Adrenal gland (tissue), 12 donors: Measurements from ENCODE around the gene POLL. TPM values are rescaled to one million over a fixed set of nuclear protein-coding genes. Genes with fewer than 3 reads are reported as not detected.

Source experiments
- DNase-seq, 7 donors: peaks; one replicate each; pipeline ENCODE4 v3.0.0-alpha.2; 2019 to 2020
- H3K27ac ChIP-seq, 5 donors: fragments of 200-600 bp; sonication (generic) in 4 of 5; 1 replicate in 3 of 5; 2 replicates in 2 of 5; pipeline versions ENCODE4 v1.5.1 to v1.8.0; 2016 to 2020; ENCODE audit warnings: mild to moderate bottlenecking in 1 of 5
- H3K27me3 ChIP-seq: fragments of 200-600 bp; 2 replicates; pipeline ENCODE4 v1.8.0; 2021
- H3K36me3 ChIP-seq, 2 donors: fragments of 200-600 bp; replicated peaks in 1 of 2; 1 replicate in 1 of 2; 2 replicates in 1 of 2; pipeline versions ENCODE4 v1.5.1 to v1.8.0; 2018 to 2022
- H3K4me1 ChIP-seq, 2 donors: fragments of 200-600 bp; replicated peaks in 1 of 2; 1 replicate in 1 of 2; 2 replicates in 1 of 2; pipeline versions ENCODE4 v1.5.1 to v1.8.0; 2018 to 2021
- H3K4me3 ChIP-seq, 4 donors: fragments of 200-600 bp; sonication (generic) in 3 of 4; one replicate each; pipeline ENCODE4 v1.5.1; 2016 to 2018
- H3K9me3 ChIP-seq, 3 donors: fragments of 200-600 bp; sonication (generic) in 1 of 3; replicated peaks in 1 of 3; 1 replicate in 2 of 3; 2 replicates in 1 of 3; pipeline versions ENCODE4 v1.5.1 to v1.8.0; 2016 to 2021
- POLR2A ChIP-seq, 2 donors: fragments of 450-650 bp; IDR thresholded peaks; one replicate each; pipeline ENCODE4 v1.6.1; 2017; ENCODE audit warnings: antibody characterized with exemption in 2 of 2, mild to moderate bottlenecking in 2 of 2, moderate library complexity in 1 of 2
- WGBS, 4 donors: extraction: QIAGEN DNeasy Blood & Tissue Kit in 2 of 4; methylation state at CpG; one replicate each; pipeline versions ENCODE4 v1.1.5 to v1.1.7; 2013 to 2017; 5-methylcytosine and 5-hydroxymethylcytosine counted together
- intact Hi-C, 2 donors: fragments of 100-400 bp; cut with DNase I; formaldehyde crosslinking; loops; one replicate each; pipeline versions ENCODE4 v1.14.1 to v1.15.0; 2022 to 2023
- polyA plus RNA-seq, 3 donors: library from polyadenylated mRNA; stranded (reverse); fragments of 200-250 nt in 2 of 3; fragments of 350-450 nt in 1 of 3; fragmentation: Illumina TruSeq in 1 of 3; extraction: RNeasy Lipid Tissue Mini Kit (QIAGEN cat#74804) in 1 of 3; gene quantifications; one replicate each; pipeline ENCODE4 v1.2.3, GENCODE V29; 2013 to 2014
- total RNA-seq, 9 donors: library from RNA; depleted of rRNA in 4 of 9; stranded (reverse); fragments of >200 nt in 4 of 9; fragments of 120-200 nt in 1 of 9; fragmentation: NEBNext Ultra II Directional in 1 of 9; extraction: Animal tissue kit (Norgen Biotek cat#: 25700) in 1 of 9; gene quantifications; one replicate each; pipeline versions ENCODE4 v1.1.0 to v1.2.4, GENCODE V29; 2013 to 2023
- TF ChIP-seq, protein P1 (sequence below), 6 experiments: fragments of 450-650 bp in 4 of 6; fragments of 200-600 bp in 2 of 6; sonication (generic) in 1 of 6; IDR thresholded peaks; 1 replicate in 5 of 6; 2 replicates in 1 of 6; pipeline versions ENCODE4 v1.5.1 to v1.8.0; 2016 to 2021; ENCODE audit warnings: antibody characterized with exemption in 6 of 6, mild to moderate bottlenecking in 2 of 6, moderate library complexity in 1 of 6
- donor health status: healthy with polysubstance abuse.
- donor health status: Bipolar disorder and iron deficiency.
- donor health status: DM: yes; HTN: yes; CAD: no.
- donor health status: DM: no; HTN: no; CAD: no.
- donor health status: DM: no; HTN: no; CAD: no.
- donor health status: DM: yes; HTN: yes; CAD: no.

The POLL gene
- total and polyA plus RNA-seq, 12 donors: 10.1 to 83.7 (median 31.5) TPM

DNA sequence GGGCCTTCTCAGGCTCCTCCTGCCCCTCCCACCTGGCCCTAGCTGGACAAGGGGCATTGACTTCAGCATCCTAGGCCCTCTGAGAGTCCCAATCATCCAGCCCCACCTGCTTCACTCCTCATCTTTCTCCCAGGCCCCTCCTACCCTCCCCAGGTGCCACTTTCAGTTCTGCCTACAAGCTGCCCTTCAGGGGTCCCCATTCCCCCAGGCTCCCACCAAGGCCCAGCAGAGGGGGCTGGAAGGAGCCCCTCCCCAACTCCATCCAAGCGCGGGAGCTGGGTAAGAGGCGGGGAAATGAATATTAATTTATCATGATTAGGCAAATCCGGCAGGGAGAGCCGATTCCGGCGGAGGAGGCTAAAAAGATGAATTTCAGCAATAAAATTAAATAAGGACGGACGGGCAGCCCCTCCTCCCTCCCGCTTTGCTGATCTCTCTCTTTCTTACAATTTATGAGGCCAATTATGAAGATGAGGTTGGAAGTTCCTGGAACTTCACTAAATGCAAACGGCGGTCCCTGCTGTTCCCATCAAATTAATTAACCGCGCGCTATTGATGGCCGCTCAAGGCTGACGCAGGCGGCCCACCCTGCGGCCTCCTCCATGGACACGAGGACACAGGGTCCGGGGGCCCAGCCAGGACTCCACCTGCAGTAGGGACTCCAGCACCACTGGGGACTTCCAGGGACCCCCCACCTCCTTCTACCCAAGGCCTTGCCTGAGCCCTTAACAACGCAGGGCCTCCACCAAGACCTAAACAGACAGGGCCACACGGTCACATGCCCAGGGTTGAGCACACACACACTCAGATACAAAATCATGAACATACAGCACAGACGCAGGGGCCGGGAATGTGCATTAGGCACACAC, 13.9 kb downstream of the POLL start:
- 77 to 85% (median 80%) methylated on average over 22 to 25 of the region's 25 CpGs for WGBS, 4 donors
- DNase-seq: no peak
- H3K9me3 ChIP-seq: peaks cover 0 to 8% (median 0%) of the 10 kb centered on the region in 3 donors
- peaks cover 12 to 14% of the 10 kb centered on the region in 2 donors for H3K4me1 ChIP-seq
- H3K27me3 ChIP-seq: no peaks in the 10 kb centered on the region
- no peak overlapping the region for H3K4me3 ChIP-seq
- H3K27ac ChIP-seq: no peak overlapping the region
- intact Hi-C loops: loop anchor here in 1 of 2 donors (10.0 kb wide), 1 partner anchor 99 kb away; no protein-coding TSS in a partner anchor
- TF ChIP-seq, protein P1, sequence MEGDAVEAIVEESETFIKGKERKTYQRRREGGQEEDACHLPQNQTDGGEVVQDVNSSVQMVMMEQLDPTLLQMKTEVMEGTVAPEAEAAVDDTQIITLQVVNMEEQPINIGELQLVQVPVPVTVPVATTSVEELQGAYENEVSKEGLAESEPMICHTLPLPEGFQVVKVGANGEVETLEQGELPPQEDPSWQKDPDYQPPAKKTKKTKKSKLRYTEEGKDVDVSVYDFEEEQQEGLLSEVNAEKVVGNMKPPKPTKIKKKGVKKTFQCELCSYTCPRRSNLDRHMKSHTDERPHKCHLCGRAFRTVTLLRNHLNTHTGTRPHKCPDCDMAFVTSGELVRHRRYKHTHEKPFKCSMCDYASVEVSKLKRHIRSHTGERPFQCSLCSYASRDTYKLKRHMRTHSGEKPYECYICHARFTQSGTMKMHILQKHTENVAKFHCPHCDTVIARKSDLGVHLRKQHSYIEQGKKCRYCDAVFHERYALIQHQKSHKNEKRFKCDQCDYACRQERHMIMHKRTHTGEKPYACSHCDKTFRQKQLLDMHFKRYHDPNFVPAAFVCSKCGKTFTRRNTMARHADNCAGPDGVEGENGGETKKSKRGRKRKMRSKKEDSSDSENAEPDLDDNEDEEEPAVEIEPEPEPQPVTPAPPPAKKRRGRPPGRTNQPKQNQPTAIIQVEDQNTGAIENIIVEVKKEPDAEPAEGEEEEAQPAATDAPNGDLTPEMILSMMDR (IDR thresholded peaks at IDR 0.05): no peak
- TF ChIP-seq POLR2A (IDR thresholded peaks at IDR 0.05): no peak
- peaks cover 0 to 7% of the 10 kb centered on the region in 2 donors for H3K36me3 ChIP-seq

DNA sequence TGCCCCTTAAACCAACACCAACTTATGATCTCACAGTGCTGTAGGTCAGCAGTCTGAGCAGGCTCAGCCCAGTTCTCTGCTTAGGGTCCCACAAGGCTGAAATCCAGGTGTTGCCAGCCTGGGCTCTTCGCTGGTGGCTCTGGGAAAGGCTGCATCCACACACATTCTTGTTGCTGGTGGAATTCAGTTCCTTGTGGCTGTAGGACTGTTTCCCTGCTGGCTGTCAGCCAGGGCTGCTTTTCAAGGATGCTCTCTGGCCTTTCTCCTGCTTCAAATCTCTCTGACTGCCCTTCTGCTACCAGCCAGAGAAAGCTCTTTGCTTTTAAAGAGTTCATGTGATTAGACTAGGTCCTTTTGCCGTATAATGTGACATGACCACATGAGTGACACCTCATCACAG, 15.3 kb downstream of the POLL start:
- TF ChIP-seq, protein P1 (IDR thresholded peaks at IDR 0.05): no peak
- TF ChIP-seq POLR2A (IDR thresholded peaks at IDR 0.05): no peak
- H3K36me3 ChIP-seq: no peaks in the 10 kb centered on the region
- no peak overlapping the region for H3K27ac ChIP-seq
- H3K4me1 ChIP-seq: peaks cover 12 to 14% of the 10 kb centered on the region in 2 donors
- peaks cover 0 to 8% (median 0%) of the 10 kb centered on the region in 3 donors for H3K9me3 ChIP-seq
- DNase-seq: no peak
- no peak overlapping the region for H3K4me3 ChIP-seq
- H3K27me3 ChIP-seq: no peaks in the 10 kb centered on the region
- WGBS, 4 donors: 91 to 100% (median 98%) methylated on average over 1 to 2 of the region's 2 CpGs
- intact Hi-C loops: loop anchor here in 1 of 2 donors (10.0 kb wide), 1 partner anchor 98 kb away; no protein-coding TSS in a partner anchor

DNA sequence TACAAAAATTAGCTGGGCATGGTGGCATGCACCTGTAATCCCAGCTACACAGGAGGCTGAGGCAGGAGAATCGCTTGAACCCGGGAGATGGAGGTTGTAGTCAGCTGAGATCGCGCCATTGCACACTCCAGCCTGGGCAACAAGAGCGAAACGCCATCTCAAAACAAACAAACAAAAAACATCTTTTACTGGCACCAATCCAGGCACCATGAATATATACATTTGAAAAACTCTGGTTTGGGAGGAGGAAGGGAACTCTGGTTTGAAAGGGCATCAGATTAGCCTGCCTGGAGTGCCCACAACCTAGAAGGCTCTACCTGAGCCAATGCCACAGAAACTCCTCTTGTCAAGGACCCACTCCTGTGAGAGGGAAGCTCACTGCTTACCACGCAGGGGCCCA, 15.9 kb downstream of the POLL start:
- H3K4me3 ChIP-seq: no peak overlapping the region
- intact Hi-C loops: loop anchor here in 1 of 2 donors (10.0 kb wide), 1 partner anchor 97 kb away; no protein-coding TSS in a partner anchor
- H3K9me3 ChIP-seq: peaks cover 0 to 8% (median 0%) of the 10 kb centered on the region in 3 donors
- no peaks in the 10 kb centered on the region for H3K27me3 ChIP-seq
- DNase-seq: no peak
- H3K36me3 ChIP-seq: no peaks in the 10 kb centered on the region
- 86 to 92% (median 91%) methylated on average over 7 of the region's 7 CpGs for WGBS, 4 donors
- no peak overlapping the region for H3K27ac ChIP-seq
- peaks cover 12 to 14% of the 10 kb centered on the region in 2 donors for H3K4me1 ChIP-seq
- TF ChIP-seq POLR2A (IDR thresholded peaks at IDR 0.05): no peak
- TF ChIP-seq, protein P1 (IDR thresholded peaks at IDR 0.05): no peak

DNA sequence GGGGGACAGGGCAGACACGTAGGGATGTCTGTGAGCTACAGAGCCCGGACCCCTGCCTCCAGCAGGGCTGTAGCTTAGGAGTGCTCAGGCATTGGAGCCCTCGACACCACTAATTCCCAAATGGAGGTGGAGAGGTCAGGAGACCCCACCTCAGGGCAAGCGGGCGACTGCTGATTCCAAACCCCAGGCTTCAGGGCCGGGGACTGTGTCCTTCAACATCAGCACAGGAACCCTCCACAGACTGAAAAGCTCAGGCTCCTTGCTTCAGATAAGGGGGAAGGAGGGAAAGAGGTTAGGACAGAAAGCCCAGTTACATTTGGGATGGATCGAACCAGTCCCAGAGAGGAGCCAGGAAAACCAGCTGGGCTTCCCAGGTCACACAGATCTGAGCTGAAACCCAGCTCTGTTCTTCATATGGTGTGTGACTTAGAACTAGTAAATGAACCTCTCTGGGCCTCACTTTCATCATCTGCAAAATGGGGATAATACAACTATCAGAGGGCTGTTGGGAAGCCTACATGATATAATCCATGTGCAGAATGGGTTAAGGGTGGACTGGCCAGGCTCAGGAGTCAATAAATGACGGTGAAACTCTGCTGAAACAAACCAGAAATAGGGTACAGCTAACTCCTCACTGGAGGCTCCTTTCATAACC, 16.7 kb downstream of the POLL start:
- 52 to 62% (median 58%) methylated on average over 8 of the region's 8 CpGs for WGBS, 4 donors
- DNase-seq: no peak

More for the DNA sequence above, 16.7 kb downstream of the POLL start:
- no peak overlapping the region for H3K4me3 ChIP-seq
- H3K9me3 ChIP-seq: peaks cover 0 to 8% (median 0%) of the 10 kb centered on the region in 3 donors
- no peak for TF ChIP-seq POLR2A (IDR thresholded peaks at IDR 0.05)
- TF ChIP-seq, protein P1 (IDR thresholded peaks at IDR 0.05): no peak
- H3K27me3 ChIP-seq: no peaks in the 10 kb centered on the region
- intact Hi-C loops: loop anchor here (2.0 to 10.0 kb wide), 3 partner anchors 97 to 359 kb away; no protein-coding TSS in a partner anchor
- no peaks in the 10 kb centered on the region for H3K36me3 ChIP-seq
- peaks cover 14 to 19% of the 10 kb centered on the region in 2 donors for H3K4me1 ChIP-seq
- H3K27ac ChIP-seq: no peak overlapping the region
